GM21723 (cell line): ENCODE results near the gene TRMT1.

Source experiments
- ATAC-seq: cut with Tn5 transposase; IDR thresholded peaks from one replicate; pipeline ENCODE4 v1.9.1; 2021; ENCODE audit warnings: mild to moderate bottlenecking, moderate library complexity; ENCODE audit not compliant: unreplicated experiment

The TRMT1 gene

DNA sequence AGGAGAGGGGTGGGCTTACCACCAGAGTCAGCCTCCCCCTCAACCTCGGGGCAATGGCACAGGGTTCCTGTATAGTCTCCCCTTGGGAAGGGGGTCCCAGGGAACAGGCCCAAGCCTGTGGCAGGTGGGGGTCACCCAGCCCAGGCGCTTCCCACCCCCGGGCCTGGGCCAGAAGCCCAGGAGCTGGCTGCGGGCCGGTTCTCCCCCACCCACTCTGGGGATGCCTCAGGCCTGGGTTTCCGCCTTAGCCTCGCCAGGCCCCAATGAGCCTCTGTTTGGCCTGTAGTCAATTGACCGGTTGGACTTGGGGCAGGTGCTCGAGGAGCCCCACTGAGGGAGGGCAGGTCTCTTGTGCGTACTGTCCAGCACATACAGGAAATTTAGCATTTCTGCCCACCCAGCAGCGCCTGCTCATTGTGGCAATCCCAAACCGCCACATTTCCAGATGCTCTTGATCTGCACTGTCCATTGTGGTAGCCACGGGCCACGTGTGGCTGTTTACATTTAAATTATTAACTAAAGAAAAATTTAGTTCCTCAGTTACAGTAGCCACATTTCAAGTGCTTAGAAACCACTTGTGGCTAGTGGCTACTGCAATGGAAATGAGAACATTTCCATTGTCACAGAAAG, 23.8 kb downstream of the TRMT1 start:
- no peak for ATAC-seq

DNA sequence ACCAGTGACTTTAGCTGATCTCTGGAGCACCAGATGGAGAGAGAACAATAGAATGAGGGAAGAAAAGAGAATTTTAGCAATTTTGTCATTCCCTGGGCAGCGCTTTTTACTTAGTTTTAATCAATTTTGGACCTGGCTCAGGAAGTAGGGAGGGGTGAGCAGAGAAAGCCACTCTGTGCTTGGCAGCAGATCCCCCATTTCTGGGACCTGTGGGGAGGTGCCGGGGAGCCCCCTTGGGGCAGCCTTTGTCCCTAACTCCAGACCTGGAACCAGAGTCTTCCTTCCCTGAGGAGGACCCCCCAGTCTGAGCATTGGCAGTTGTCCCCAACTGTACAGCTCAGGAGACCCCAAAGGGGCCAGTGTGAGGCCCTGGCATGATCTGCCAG, 24.4 kb downstream of the TRMT1 start:
- no peak for ATAC-seq

DNA sequence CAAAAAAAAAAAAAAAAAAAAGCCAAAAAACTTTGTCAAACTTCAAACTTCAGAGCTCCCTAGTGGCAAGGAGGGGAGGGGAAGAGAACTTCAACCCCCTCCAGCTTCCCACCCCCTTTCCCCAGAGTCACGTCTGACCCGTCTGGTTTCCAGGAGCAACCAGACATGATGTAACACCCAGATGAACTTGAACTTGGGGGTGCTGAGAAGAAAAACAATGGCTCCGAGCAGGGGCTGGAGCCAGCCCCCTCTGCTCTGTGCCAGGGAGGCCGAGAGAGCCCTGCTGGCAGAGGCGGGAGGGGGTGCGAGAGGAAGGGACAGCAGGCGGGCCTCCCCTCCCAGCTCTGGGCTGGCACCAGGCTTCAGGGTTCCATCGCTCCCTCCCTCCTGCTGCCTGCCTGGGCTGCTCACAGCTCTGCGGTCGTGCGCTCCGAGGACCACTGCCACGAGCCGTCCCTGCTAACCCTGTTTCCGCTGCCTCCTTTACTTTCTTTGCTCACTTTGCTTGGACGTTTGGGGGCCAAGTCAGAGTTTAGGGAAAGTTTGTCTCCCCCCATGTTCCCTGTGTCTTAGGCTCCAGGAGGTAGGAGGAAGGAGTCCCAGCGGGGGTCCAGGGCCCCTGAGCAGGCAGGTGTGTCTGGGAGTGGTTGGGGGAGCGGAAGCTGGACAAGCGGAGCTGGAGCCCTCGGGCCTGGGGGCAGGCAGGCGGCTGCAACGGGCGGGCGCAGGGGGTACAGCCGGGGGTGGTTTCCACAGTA, 25.0 kb downstream of the TRMT1 start:
- no peak for ATAC-seq

DNA sequence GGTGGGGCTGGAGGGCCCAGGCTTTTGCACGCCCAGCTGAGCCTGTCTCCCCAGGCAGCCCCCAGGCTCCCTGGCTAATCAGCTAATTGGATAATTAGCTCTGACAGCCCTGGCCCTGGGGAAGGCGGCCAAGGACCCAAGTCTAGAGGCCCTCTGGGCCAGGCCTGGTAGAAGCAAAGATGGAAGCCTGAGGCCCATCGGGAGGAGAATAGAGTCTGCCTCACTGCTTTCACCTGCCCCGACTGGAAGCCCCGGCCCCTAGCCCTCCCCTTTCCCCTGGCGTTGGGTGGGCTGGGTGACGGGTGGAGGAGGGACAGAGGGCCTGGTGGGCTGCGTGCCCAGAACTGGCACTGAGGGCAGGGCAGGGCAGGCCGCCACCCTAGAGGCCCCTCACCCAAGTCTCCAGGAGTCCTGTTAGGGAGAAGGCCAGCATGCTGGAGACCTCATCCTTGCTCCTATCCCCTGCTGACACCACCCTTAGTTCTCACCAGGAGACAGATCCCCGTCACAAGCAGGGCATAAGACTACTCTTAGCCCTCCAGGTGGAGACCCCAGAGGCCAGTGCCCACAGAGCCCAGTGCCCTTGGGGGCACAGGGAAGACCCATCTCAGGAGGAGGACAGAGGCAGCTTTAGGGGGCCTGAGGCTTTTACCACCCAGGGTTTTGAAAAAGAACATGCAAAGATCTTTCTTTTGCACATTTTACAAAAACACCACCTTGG, 25.9 kb downstream of the TRMT1 start:
- no peak for ATAC-seq

DNA sequence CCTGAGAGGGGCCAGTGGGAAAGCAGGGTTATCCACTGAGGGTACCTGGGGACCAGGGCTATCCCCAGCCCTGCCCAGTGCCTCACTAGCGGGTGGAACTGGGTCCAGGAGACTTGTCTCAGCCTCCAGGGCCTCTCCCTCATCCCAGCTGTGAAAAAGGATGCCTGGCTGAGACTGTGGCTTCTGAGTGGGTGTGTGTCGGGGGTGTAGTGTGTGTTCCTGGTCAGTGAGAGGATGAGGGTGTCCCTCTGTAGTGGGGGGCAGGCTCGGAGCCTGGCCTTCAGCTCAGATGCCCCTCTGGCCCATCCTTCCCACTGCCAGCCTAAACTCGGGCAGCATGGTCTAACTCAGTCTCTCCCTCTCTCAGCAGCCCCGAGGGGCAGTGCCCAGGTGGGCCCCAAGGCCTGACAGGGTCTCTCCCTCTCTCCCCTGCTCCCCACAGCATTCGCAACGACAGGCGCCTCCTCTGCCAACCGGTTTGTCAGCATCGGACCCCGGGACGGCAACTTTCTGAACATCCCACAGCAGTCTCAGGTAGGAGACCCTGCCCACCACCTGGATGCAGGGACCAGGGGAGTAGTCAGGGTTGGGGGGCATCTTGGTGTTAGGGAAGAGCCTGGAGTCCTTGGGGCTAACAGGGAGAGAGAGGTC, 26.6 kb downstream of the TRMT1 start:
- ATAC-seq, result no peak

DNA sequence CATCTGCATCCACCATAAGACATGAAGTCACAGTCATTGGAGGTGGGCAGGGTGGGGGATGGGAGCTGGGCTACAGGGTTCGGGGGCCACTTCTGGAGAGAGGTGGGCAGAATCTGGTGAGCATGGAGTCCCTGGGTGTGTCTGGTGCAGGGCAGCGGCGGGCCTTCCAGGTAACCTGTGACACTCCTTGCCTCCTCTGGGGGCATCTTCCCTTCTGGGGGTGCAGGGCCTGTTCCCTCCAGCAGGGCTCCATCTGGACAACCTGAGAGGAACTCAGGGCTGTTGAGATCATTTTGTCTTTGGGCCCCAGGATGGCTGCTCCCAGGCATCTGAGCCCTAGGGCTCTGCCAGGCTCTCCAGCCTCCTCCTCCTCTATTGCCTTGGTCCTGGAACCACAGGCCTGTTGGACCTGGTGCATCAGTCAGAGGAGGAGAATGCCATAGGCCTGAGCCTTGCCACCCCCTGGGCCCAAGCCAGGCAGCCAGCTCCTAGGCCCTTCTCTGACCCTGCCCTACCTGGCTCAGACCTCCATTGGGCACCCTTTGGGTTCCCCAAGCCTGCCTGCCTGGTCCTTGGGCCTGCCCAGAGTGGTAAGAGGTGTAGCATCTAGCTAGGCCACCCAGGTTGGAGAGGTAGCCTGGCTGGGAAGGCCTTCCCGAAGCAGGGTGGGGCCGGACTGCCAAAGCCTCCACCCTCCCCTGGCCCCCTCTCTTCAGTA, 27.2 kb downstream of the TRMT1 start:
- ATAC-seq, result no peak

DNA sequence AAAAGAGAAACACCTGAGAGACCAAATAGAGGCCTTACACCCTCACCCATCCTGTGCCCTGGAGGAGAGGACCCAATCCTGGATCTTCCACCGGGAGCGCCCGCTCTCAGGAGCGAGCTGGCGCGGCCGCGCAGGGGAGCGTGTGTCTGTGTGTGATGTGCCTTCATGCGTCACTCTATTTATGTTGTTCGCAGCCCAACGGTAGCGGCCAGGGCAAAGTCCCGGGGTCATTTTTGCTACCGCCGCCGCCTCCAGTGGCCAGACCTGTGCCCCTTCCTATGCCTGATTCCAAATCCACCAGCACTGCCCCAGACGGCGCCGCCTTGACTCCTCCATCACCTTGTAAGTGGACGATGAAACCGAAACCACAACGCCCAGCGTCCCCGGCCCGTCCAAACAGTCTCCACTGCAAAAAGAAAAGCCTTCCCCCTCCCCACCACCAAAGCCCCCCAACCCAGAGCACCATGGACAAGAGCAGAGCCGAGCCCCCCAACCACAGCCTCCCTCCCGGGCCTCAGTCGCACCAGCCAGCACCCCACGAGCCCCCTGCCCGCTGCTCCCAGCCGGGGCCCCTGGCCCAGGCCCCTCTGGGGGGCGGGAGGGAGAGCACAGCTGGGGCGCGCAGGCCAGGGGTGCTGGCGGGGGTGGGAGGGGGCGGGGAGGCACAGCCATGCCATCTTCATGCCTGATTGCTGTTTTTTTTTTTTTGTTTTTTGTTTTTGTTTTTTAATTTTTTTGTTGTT, 28.6 kb downstream of the TRMT1 start:
- no peak for ATAC-seq

DNA sequence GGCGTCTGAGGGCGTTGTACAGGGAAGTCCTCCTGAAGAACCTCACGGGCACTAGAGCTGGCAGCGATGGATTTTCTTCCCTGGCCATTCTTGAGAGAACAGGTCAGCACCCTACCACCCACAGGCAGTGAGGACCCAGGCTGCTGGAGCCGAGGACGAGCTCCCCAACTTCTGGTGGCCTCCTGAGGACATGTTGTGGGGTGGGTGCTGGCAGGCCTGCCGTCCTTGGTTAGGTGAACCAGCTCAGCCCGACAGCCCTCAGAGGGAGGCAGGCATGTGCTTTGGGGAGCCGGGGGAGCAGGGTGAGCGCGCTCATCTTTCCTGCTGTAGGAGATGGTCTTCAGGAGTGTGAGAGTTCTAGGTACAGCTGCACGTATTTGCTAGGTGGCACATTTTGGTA, 29.2 kb downstream of the TRMT1 start:
- ATAC-seq, result no peak

DNA sequence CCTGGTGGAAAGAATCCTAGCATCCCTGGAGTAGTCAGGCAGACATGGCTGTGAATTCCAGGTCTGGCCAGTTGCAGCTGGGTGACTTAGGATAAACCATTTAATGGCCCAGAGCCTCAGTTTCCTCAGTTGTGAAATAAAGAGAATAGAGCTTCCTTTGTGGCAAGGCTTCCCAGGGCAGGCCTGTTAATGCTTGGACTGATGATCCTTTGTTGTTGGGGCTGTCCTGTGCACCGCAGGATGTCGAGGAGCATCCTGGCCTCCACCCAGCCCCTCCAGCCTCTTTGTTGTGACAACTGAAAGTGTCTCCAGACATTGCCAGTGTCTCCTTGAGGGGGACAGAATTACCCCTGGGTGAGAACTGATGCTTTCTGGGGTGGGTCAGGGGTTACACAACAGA, 30.2 kb downstream of the TRMT1 start:
- ATAC-seq, result no peak

DNA sequence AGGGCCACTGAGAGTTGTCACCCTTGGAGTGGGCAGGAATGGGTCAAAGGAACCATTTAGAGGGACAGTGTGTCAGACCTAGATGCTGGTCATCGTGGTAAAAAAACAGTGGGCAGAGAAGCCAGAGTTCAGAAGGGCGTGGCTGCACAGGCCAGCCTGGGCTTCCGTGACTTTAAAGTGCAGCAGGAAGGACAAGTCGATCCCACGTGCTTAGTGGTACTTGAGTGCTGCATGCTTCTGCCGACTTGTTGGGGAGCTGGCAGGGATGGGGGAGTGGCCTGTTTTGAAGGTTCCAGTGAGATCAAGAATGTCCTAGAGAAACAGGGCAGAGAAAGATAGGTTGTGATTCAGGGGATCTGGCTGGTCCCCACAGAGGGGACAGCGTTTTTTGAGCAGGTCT, 30.9 kb downstream of the TRMT1 start:
- no peak for ATAC-seq

DNA sequence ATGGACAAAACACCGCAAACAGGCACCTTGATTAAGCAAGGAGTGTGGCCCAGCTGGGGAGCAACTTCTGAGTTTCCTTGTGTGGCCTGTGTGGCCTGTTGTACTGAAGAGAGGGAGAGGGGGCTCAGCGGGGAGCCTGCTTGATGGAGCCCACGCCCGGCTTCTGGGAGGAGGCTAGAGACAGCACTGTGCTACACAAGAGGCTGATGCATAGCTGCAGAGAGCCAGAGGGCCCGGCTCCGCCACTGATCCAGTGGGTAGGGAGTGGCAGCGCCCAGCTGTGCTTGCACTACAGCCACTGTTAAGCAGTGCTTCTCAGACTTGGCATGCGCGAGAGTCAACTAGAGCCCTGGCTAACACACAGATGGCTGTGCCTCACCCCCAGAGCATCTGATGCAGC, 32.9 kb downstream of the TRMT1 start:
- no peak for ATAC-seq

DNA sequence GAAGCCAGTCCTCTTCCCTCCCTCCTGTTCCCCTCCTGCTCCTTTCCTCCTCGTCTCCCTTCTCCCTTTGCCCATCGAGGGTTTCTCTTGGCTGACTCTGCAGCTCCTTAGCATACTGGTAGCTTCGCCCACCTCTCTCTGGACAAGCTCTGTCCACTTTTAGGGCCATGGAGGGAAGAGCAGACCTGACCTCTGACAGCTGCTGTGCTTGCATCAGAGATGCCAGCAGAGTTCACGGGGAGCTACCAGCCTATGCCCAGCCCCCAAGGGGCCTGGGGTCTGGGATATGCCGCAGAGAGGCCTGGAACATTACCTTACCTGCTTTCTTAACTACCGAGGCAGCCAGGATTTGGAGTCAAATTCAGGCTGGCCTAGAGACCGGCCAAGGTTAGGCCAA, 33.5 kb downstream of the TRMT1 start:
- no peak for ATAC-seq

DNA sequence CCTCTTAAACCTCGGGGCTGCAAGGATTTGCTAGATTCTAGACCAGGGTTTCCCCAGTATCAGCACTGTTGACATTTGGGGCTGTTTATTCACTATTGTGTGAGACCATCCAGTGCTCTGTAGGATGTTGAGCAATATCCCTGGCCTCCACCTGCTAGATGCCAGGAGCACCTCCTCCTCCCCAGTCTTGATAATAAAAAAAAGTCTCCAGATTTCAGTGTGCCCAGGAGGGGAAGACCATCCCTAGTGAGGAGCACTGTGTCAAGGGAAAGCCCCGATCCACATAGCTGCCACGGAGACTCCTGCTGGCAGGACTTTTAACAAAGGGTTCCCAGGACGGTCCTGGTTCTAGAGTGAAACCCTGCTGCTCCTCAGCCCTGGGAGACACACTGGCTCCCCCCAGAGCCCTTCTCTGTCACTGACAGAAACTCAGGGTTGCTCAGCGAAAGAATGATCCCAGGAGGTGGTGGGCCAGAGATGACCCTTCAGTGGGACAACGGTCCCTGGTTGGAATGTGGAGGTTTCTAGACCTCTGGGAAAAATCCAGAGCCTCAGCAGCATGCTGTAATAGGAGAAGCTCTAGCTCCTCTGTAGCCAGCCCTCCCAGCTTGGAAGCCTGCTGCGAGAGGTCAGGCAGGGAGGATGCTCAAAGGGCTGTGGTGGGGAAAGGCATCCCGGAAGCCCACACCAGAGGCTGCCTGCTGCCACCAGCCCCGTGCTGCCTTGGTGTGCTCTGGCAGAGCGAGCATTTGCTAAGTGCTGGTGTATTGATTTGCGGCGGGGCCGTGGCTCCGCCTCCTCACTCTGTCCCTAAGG, 34.1 kb downstream of the TRMT1 start:
- no peak for ATAC-seq

DNA sequence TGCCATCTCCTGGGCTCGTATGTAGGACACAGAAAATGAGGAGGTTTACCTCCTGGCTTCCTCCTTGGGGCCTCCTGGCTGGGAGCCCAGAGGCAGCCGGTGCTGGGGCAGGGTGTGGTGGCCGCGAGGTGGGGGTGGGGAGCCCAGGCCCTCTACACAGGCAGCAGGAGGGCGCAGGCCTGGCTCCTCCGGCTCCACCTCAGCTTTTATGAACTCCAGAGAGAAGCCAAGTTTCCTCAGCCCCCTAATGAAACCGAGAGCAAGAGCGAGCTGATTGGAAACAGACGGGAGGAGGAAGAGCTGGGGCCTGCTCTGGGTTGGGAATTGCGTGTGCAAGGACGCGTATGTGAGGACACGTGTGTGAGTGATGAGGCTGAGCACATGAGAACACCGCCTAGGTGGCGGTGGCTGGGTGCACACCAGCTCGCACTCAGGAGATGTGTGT, 37.0 kb downstream of the TRMT1 start:
- ATAC-seq, result no peak

DNA sequence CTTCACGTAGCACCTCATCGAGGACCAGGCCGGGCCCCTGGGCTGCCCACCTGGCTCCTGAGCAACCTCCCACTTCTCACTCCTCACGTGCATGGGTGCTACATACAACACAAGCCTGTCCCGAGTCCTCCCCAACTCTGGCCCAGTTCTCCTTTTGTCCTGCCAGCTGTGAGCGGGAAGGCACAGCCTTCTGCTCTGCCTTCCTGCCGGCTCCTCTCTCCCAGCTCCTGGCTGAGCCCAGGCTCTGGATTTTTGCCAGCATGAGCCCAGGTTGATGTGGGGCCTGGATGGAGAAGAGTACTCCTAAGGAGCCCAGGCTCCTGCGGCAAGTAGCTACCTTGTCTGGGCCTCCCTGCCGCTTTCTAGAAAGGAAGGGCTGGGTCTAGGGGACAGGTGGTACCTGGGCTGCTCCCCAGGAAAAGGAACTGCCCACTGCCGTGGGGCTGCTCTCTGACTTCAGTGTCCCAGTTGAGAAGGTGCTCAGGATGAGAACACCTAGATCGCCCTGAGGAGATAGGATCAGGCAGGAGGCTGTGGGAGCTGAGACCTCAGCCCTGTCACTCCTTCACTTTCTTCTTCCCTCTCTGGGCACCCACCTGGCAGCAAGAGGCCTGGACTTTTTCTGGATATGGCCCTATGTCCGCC, 37.5 kb downstream of the TRMT1 start:
- no peak for ATAC-seq

DNA sequence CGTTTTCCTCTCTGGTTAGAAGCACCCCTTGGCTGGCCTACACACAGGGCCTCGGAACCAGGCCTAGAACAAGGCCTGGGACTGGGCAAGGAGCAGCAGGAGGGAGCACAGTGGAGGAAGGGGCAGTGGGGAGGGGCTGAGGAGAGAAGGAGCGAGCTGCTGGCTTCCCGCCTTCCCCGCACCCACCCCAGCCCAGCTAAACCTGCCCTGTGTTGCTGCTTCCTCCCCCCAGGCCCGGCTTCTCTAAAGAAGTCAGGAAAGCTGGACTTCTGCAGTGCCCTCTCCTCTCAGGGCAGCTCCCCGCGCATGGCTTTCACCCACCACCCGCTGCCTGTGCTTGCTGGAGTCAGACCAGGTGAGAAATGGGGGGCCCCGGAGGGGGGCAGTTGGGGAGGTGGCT, 38.2 kb downstream of the TRMT1 start:
- ATAC-seq, result no peak

DNA sequence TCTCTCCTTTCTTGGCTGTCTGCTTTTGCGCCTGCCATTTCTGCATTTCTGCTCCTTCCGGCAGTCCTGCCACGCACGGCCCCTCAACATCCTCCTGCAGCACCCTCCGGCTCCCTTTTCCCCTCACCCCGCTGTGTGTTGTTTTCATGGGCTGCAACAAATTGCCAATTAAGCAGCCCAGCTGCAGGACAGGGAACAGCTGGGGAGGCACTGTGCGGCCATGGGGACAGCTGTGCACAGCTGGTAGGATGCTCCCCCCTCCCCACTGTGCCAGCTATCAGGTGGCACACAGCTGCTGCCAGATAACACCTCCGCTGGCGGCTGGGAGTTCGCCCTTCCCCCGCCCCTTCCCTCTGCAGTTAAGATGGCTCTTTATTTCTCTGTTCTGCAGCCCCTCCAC, 39.3 kb downstream of the TRMT1 start:
- ATAC-seq, result no peak

DNA sequence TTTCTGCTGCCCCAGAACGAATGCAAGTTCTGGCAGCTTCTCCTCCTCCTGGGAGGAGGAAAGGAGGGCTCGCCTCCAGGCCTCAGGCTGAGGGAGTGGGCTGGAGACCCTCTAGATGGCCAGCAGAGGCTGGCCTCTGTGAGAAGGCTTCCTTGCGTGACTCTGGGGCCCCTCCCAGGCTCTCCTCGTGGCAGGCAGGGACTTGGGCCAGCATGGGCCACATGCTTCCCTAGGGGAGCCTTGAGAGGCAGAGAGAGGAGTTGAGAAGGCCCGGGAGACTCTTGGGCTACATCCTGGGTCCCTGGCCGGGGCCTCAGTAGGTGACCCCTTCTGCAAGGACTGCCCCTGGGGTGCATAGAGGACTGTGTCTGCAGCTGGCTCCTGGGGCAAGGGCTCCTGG, 39.8 kb downstream of the TRMT1 start:
- ATAC-seq, result no peak

DNA sequence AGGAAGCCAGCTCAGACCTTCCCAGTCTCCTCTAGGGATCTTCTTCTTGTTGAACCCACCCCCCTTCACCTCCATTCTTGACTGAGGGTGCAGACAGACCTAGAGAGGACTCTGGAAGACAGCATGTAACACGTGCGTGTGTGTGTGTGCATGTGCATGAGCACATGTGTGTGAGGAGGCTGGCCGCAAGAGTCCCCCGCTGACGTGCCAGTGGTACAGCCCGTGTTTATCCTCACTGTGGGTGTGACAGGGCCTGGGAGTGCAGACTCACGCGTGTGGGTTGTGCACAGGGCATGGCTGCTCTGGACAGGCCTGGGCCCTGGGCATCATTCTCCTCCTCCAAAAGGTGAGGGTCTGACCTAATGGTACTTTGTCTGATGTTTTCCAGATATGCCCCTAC, 40.2 kb downstream of the TRMT1 start:
- ATAC-seq, result no peak
